Fibroblast of the aortic adventitia (primary cell): ENCODE data around the gene BAG5. TPM values are rescaled to one million over a fixed set of nuclear protein-coding genes. Genes with fewer than 3 reads are reported as not detected.

Experiments
- DNase-seq: peaks from one replicate; pipeline ENCODE4 v3.0.0-alpha.2; 2010; ENCODE audit warnings: low read depth
- H3K4me3 ChIP-seq: 2 replicates; pipeline ENCODE4 v1.5.1; 2011; ENCODE audit warnings: low read depth, mild to moderate bottlenecking, control low read depth, low read length, moderate library complexity
- CTCF ChIP-seq: IDR thresholded peaks from 2 replicates; pipeline ENCODE4 v1.5.1; 2011; ENCODE audit warnings: mild to moderate bottlenecking, low read length, control low read depth, inconsistent platforms; ENCODE audit not compliant: insufficient read depth
- total RNA-seq: library from RNA; depleted of rRNA; stranded (reverse); fragments of >200 nt; gene quantifications from 2 replicates; pipeline ENCODE4 v1.2.3, GENCODE V29; 2012; ENCODE audit warnings: low replicate concordance

Gene BAG5
- total RNA-seq, 1 donor = 37.9 TPM

GRCh38 chr14:103543140-103543539, 19.3 kb downstream of the BAG5 start:
- H3K4me3 ChIP-seq = no peak overlapping the region
- no peak for TF ChIP-seq CTCF
- DNase-seq = no peak

- TF ChIP-seq CTCF = no peak
- DNase-seq = no peak
- no peak overlapping the region for H3K4me3 ChIP-seq
Observed at GRCh38 chr14:103542605-103543088, 19.8 kb downstream of the BAG5 start.

- no peak for DNase-seq
- TF ChIP-seq CTCF = no peak
- H3K4me3 ChIP-seq = no peak overlapping the region
Observed at GRCh38 chr14:103541709-103542604, 20.5 kb downstream of the BAG5 start.

GRCh38 chr14:103540821-103541708, 21.4 kb downstream of the BAG5 start:
- no peak for DNase-seq
- H3K4me3 ChIP-seq = no peak overlapping the region
- no peak for TF ChIP-seq CTCF

GRCh38 chr14:103539056-103539825, 23.2 kb downstream of the BAG5 start:
- TF ChIP-seq CTCF = no peak
- H3K4me3 ChIP-seq = no peak overlapping the region
- no peak for DNase-seq
